HepG2 (cell line): ENCODE results near the gene GPR55. TPM values are rescaled to one million over a fixed set of nuclear protein-coding genes. Genes with fewer than 3 reads are reported as not detected.
"Not testable (repeated sequence)": the region's sequence is repeated elsewhere in the genome, so short reads cannot be mapped to it uniquely, and the experiment has no call there.

Source experiments
- ATAC-seq: fragments of 200-7000 bp; cut with Tn5 transposase; 3 replicates; pipeline ENCODE4 v1.9.1; 2020; ENCODE audit warnings: mild to moderate bottlenecking, moderate library complexity
- BruUV-seq: library from RNA; stranded (reverse); fragments of 400-500 nt; replicated peaks from 2 replicates; lab custom pipeline; 2021; lab: Mats Ljungman, UMichigan
- CTCF ChIA-PET: fragments of 300-600 bp; formaldehyde crosslinking; extraction: SDS; loops from one replicate; lab custom pipeline; 2021; ENCODE audit warnings: low total read pairs, inconsistent platforms, low intra/inter-chr PET ratio; lab: Yijun Ruan, JAX
- POLR2A ChIA-PET: fragments of 350-600 bp; sonication (Branson Sonifier 250); formaldehyde crosslinking; loops from one replicate; lab custom pipeline; 2020; ENCODE audit warnings: antibody characterized with exemption, inconsistent platforms; lab: Yijun Ruan, JAX
- DNase-seq: peaks from one replicate; pipeline ENCODE4 v3.0.0-alpha.2; 2015; ENCODE audit warnings: low spot score
- FAIRE-seq: peaks from 3 replicates; lab custom pipeline; 2011; peaks lifted over from hg19 to GRCh38; lab: Jason Lieb, UNC
- H2AFZ ChIP-seq: one replicate; pipeline ENCODE4 v1.6.1; 2011; ENCODE audit warnings: low read length, inconsistent platforms
- H3K27ac ChIP-seq: fragments of 300-600 bp; 3 replicates; pipeline ENCODE4 v1.8.0; 2011; ENCODE audit warnings: mixed run types, mild to moderate bottlenecking, mixed read lengths, low read length, inconsistent platforms; ENCODE audit not compliant: insufficient read depth; ENCODE audit errors: extremely low read length
- H3K27me3 ChIP-seq, 2 experiments: fragments of 200-600 bp in 1 of 2; 2 replicates in 1 of 2; 3 replicates in 1 of 2; pipeline versions ENCODE4 v1.6.0 to v1.8.0; 2011; ENCODE audit warnings: low read length in 2 of 2, mild to moderate bottlenecking in 2 of 2, moderate library complexity in 2 of 2, inconsistent platforms in 1 of 2; ENCODE audit not compliant: insufficient read depth in 2 of 2, control insufficient read depth in 1 of 2
- H3K36me3 ChIP-seq, 2 experiments: fragments of 200-600 bp in 1 of 2; replicated peaks in 1 of 2; 2 replicates in 1 of 2; 3 replicates in 1 of 2; pipeline versions ENCODE4 v1.5.1 to v1.8.0; 2011; ENCODE audit warnings: low read length in 2 of 2, inconsistent platforms in 1 of 2; ENCODE audit not compliant: insufficient read depth in 2 of 2, control insufficient read depth in 1 of 2
- H3K4me1 ChIP-seq: 2 replicates; pipeline ENCODE4 v1.5.1; 2012; ENCODE audit warnings: low read length, inconsistent platforms; ENCODE audit not compliant: insufficient read depth
- H3K4me2 ChIP-seq: 2 replicates; pipeline ENCODE4 v1.6.0; 2011; ENCODE audit warnings: low read depth, low read length, inconsistent platforms
- H3K4me3 ChIP-seq, 3 experiments: fragments of 200-600 bp in 1 of 3; sonication (generic), shearing (Covaris generic) in 1 of 3; replicated peaks in 1 of 3; 2 replicates each; pipeline ENCODE4 v1.5.1; 2011 to 2016; ENCODE audit warnings: low read length in 3 of 3, inconsistent platforms in 2 of 3, low read depth in 2 of 3, mild to moderate bottlenecking in 2 of 3, control low read depth in 1 of 3, mixed read lengths in 1 of 3; ENCODE audit not compliant: insufficient read depth in 1 of 3
- H3K79me2 ChIP-seq: one replicate; pipeline ENCODE4 v1.6.1; 2011; ENCODE audit warnings: low read length, inconsistent platforms; ENCODE audit not compliant: insufficient read depth
- H3K9ac ChIP-seq: 2 replicates; pipeline ENCODE4 v1.6.0; 2011; ENCODE audit warnings: mild to moderate bottlenecking, low read depth, low read length, inconsistent platforms; ENCODE audit not compliant: insufficient read depth
- H3K9me3 ChIP-seq: 2 replicates; pipeline ENCODE4 v1.5.1; 2012; ENCODE audit warnings: mild to moderate bottlenecking, low read length
- H4K20me1 ChIP-seq: 2 replicates; pipeline ENCODE4 v1.6.0; 2011; ENCODE audit warnings: inconsistent platforms, mild to moderate bottlenecking, low read length, moderate library complexity; ENCODE audit not compliant: insufficient read depth
- ATF7-NPFF ChIP-seq: sonication (generic); formaldehyde crosslinking; IDR thresholded peaks from 2 replicates; pipeline ENCODE4 v1.8.1; 2023; ENCODE audit warnings: mild to moderate bottlenecking, low read depth, missing genetic modification reagents, moderate library complexity
- CCDC6 ChIP-seq: sonication (generic); formaldehyde crosslinking; IDR thresholded peaks from 2 replicates; pipeline ENCODE4 v1.8.1; 2022; ENCODE audit warnings: mild to moderate bottlenecking, missing genetic modification reagents, moderate library complexity
- ELF3 ChIP-seq: IDR thresholded peaks from 2 replicates; pipeline ENCODE4 v1.6.1; 2016; ENCODE audit warnings: missing genetic modification reagents, missing compliant biosample characterization
- KAT2B ChIP-seq: fragments of 150-350 bp; IDR thresholded peaks from 2 replicates; pipeline ENCODE4 v1.6.1; 2014; ENCODE audit warnings: low read depth, low read length, borderline replicate concordance
- NFE2L2 ChIP-seq: fragments of 150-350 bp; IDR thresholded peaks from 2 replicates; pipeline ENCODE4 v1.6.1; 2014; ENCODE audit warnings: low read length
- RNF2 ChIP-seq: fragments of 450-650 bp; conservative IDR thresholded peaks from 2 replicates; pipeline ENCODE4 v1.6.1; 2016; ENCODE audit warnings: low read depth
- XBP1 ChIP-seq: sonication (generic); formaldehyde crosslinking; IDR thresholded peaks from 2 replicates; pipeline ENCODE4 v1.5.0; 2020; ENCODE audit warnings: missing genetic modification reagents
- ZKSCAN8 ChIP-seq: IDR thresholded peaks from 2 replicates; pipeline ENCODE4 v1.6.1; 2016; ENCODE audit warnings: borderline replicate concordance, missing genetic modification reagents, missing compliant biosample characterization
- ZNF672 ChIP-seq: sonication (generic); formaldehyde crosslinking; IDR thresholded peaks from 2 replicates; pipeline ENCODE4 v1.8.1; 2022; ENCODE audit warnings: missing genetic modification reagents
- ZNF7 ChIP-seq: IDR thresholded peaks from 2 replicates; pipeline ENCODE4 v1.6.1; 2016; ENCODE audit warnings: missing biosample characterization, missing genetic modification reagents
- ZNF772 ChIP-seq: sonication (generic); formaldehyde crosslinking; IDR thresholded peaks from 2 replicates; pipeline ENCODE4 v1.5.0; 2020; ENCODE audit warnings: mild to moderate bottlenecking, missing genetic modification reagents
- WGBS: methylation state at CpG from one replicate; pipeline ENCODE4 v1.1.6; 2017; ENCODE audit warnings: low lambda C conversion rate; 5-methylcytosine and 5-hydroxymethylcytosine counted together
- in situ Hi-C: cut with HindIII; loops from 2 replicates; pipeline ENCODE4 v1.10.0; 2017; ENCODE audit warnings: low pct_unique_long_range_greater_than_20kb; ENCODE audit not compliant: extremely low pct_ligation_motif_present
- intact Hi-C: fragments of 100-400 bp; cut with micrococcal nuclease; formaldehyde crosslinking; loops from one replicate; pipeline ENCODE4 v1.10.0; 2022; ENCODE audit not compliant: unreplicated experiment
- polyA plus RNA-seq, 8 experiments: library from polyadenylated mRNA; depleted of rRNA in 3 of 8; stranded (reverse) in 7 of 8; unstranded in 1 of 8; fragments of >200 nt; fragmentation: Illumina TruSeq in 4 of 8; extraction: Trizol in 4 of 8; gene quantifications; 2 replicates each; pipeline versions ENCODE4 v1.2.1 to v1.2.3, GENCODE V29; 2011 to 2016; ENCODE audit warnings: low read depth in 4 of 8, missing spikeins in 1 of 8, mixed read lengths in 1 of 8; ENCODE audit not compliant: insufficient read depth in 1 of 8
- total RNA-seq, 5 experiments: library from RNA; depleted of rRNA; stranded (reverse); fragments of >200 nt; fragmentation: Illumina TruSeq; extraction: Trizol; gene quantifications; 2 replicates each; pipeline ENCODE4 v1.2.3, GENCODE V29; 2016; ENCODE audit warnings: low read depth in 1 of 5
- TF ChIP-seq, protein P1 (sequence below): sonication (generic); formaldehyde crosslinking; IDR thresholded peaks from 2 replicates; pipeline ENCODE4 v1.5.0; 2020; ENCODE audit warnings: mild to moderate bottlenecking, missing genetic modification reagents
- TF ChIP-seq, protein P2 (sequence below): sonication (generic); formaldehyde crosslinking; IDR thresholded peaks from 2 replicates; pipeline ENCODE4 v1.4.0; 2020; ENCODE audit warnings: missing genetic modification reagents, mild to moderate bottlenecking, borderline replicate concordance

The GPR55 gene
- total and polyA plus RNA-seq, 2 of the 13 experiments (the other 11 are each of a cell fraction or from before 2014, with no cell fraction given): not detected

DNA sequence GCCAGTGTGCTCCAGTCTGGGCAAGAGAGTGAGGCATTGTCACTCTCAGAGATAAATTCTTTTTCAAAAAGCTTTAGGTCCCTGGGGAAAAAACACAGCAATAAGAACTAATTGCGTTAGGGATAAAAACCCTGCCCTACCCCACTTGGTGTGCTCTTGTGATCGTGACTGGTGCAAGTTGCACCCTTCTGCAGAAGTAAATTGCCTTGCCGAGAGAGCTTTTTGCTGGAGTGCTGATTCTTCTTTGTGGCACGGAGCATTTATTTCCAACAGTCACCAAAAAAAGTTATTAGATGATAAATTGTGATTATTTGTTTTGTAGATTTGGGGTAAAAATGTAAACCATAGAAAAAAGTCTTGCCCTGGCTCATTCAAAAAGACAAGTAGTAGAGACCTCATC, 12.3 kb upstream of the GPR55 start (continued):
- TF ChIP-seq, protein P1, sequence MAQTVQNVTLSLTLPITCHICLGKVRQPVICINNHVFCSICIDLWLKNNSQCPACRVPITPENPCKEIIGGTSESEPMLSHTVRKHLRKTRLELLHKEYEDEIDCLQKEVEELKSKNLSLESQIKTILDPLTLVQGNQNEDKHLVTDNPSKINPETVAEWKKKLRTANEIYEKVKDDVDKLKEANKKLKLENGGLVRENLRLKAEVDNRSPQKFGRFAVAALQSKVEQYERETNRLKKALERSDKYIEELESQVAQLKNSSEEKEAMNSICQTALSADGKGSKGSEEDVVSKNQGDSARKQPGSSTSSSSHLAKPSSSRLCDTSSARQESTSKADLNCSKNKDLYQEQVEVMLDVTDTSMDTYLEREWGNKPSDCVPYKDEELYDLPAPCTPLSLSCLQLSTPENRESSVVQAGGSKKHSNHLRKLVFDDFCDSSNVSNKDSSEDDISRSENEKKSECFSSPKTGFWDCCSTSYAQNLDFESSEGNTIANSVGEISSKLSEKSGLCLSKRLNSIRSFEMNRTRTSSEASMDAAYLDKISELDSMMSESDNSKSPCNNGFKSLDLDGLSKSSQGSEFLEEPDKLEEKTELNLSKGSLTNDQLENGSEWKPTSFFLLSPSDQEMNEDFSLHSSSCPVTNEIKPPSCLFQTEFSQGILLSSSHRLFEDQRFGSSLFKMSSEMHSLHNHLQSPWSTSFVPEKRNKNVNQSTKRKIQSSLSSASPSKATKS (CRISPR knock-in tag): no peak
- TF ChIP-seq ATF7-NPFF (CRISPR knock-in tag) (no peak), CCDC6 (no peak), XBP1 (no peak), ZNF772 (CRISPR knock-in tag) (no peak), ZNF7 (no peak), NFE2L2 (no peak), ELF3 (CRISPR knock-in tag) (no peak), KAT2B (no peak), RNF2 (no peak), ZKSCAN8 (no peak), ZNF672 (no peak)
- TF ChIP-seq, protein P2, sequence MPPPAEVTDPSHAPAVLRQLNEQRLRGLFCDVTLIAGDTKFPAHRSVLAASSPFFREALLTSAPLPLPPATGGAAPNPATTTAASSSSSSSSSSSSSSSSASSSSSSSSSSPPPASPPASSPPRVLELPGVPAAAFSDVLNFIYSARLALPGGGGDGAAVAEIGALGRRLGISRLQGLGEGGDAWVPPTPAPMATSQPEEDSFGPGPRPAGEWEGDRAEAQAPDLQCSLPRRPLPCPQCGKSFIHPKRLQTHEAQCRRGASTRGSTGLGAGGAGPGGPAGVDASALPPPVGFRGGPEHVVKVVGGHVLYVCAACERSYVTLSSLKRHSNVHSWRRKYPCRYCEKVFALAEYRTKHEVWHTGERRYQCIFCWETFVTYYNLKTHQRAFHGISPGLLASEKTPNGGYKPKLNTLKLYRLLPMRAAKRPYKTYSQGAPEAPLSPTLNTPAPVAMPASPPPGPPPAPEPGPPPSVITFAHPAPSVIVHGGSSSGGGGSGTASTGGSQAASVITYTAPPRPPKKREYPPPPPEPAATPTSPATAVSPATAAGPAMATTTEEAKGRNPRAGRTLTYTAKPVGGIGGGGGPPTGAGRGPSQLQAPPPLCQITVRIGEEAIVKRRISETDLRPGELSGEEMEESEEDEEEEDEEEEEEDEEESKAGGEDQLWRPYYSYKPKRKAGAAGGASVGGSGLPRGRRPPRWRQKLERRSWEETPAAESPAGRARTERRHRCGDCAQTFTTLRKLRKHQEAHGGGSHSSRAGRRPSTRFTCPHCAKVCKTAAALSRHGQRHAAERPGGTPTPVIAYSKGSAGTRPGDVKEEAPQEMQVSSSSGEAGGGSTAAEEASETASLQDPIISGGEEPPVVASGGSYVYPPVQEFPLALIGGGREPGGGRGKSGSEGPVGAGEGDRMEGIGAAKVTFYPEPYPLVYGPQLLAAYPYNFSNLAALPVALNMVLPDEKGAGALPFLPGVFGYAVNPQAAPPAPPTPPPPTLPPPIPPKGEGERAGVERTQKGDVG: no peak

- H3K4me2 ChIP-seq, H3K4me3 ChIP-seq, in situ Hi-C loops, H3K9me3 ChIP-seq, H3K27ac ChIP-seq, H3K9ac ChIP-seq, H3K79me2 ChIP-seq, ATAC-seq, FAIRE-seq, BruUV-seq, H3K4me1 ChIP-seq, POLR2A ChIA-PET, H3K36me3 ChIP-seq, CTCF ChIA-PET, H2AFZ ChIP-seq, H4K20me1 ChIP-seq, DNase-seq: not testable (repeated sequence)
- peaks cover 10 to 83% of the 10 kb centered on the region in 2 experiments for H3K27me3 ChIP-seq
- intact Hi-C loops: loop anchor here (5.0 kb wide), 1 partner anchor 34 kb away; no protein-coding TSS in a partner anchor
- 19% methylated on average over 6 of the region's 6 CpGs for WGBS
These were observed 11.2 kb upstream of the GPR55 start for GRCh38 chr2:230936243-230936642.
